SK-N-SH (cell line): ENCODE results near the gene BIRC7. TPM values are rescaled to one million over a fixed set of nuclear protein-coding genes. Genes with fewer than 3 reads are reported as not detected.

Experiments
- CTCF ChIA-PET: fragments of 300-600, 350-600 bp; formaldehyde crosslinking; extraction: SDS; loops from one replicate; lab custom pipeline; 2021; lab: Yijun Ruan, JAX
- POLR2A ChIA-PET: fragments of 350-600 bp; sonication (Branson Sonifier 250); formaldehyde crosslinking; extraction: SDS; loops from one replicate; lab custom pipeline; 2020; ENCODE audit warnings: antibody characterized with exemption, inconsistent platforms; lab: Yijun Ruan, JAX
- DNase-seq: peaks from one replicate; pipeline ENCODE4 v3.0.0; 2012
- H2AFZ ChIP-seq: fragments of 200-600 bp; sonication (generic); 2 replicates; pipeline ENCODE4 v1.8.1; 2016; ENCODE audit warnings: antibody characterized with exemption, mild to moderate bottlenecking, low read depth
- H3F3A ChIP-seq: fragments of 200-600 bp; sonication (generic); replicated peaks from 2 replicates; pipeline ENCODE3; 2016; ENCODE audit warnings: antibody characterized with exemption, mild to moderate bottlenecking; ENCODE audit not compliant: insufficient read depth
- H3K27ac ChIP-seq, 2 experiments: fragments of 200-500 bp in 1 of 2; fragments of 200-600 bp in 1 of 2; sonication (Bioruptor generic) in 1 of 2; sonication (generic), shearing (Covaris generic) in 1 of 2; 2 replicates each; pipeline versions ENCODE4 v1.5.1 to v1.6.1; 2014 to 2016; ENCODE audit warnings: low read depth in 2 of 2, inconsistent platforms in 1 of 2, low read length in 1 of 2, mild to moderate bottlenecking in 1 of 2, mixed read lengths in 1 of 2
- H3K27me3 ChIP-seq: fragments of 200-600 bp; sonication (generic), shearing (Covaris generic); 2 replicates; pipeline ENCODE4 v1.6.1; 2016; ENCODE audit warnings: mixed run types; ENCODE audit not compliant: insufficient read depth
- H3K36me3 ChIP-seq, 2 experiments: fragments of 200-500 bp in 1 of 2; fragments of 200-600 bp in 1 of 2; sonication (Bioruptor generic) in 1 of 2; sonication (generic) in 1 of 2; replicated peaks in 1 of 2; 2 replicates each; pipeline versions ENCODE3 to v1.5.1; 2014 to 2016; ENCODE audit warnings: low read length in 1 of 2, mild to moderate bottlenecking in 1 of 2; ENCODE audit not compliant: insufficient read depth in 2 of 2, control insufficient read depth in 1 of 2
- H3K4me1 ChIP-seq, 2 experiments: fragments of 200-500 bp in 1 of 2; fragments of 200-600 bp in 1 of 2; sonication (Bioruptor generic) in 1 of 2; sonication (generic), shearing (Covaris generic) in 1 of 2; 2 replicates each; pipeline versions ENCODE4 v1.5.1 to v1.6.1; 2014 to 2016; ENCODE audit warnings: low read depth in 1 of 2, low read length in 1 of 2, mixed run types in 1 of 2; ENCODE audit not compliant: insufficient read depth in 2 of 2, control insufficient read depth in 1 of 2
- H3K4me2 ChIP-seq: fragments of 200-600 bp; sonication (generic), shearing (Covaris generic); 2 replicates; pipeline ENCODE4 v1.6.1; 2017; ENCODE audit warnings: mixed run types
- H3K4me3 ChIP-seq, 2 experiments: fragments of 200-500 bp in 1 of 2; fragments of 200-600 bp in 1 of 2; sonication (Bioruptor generic) in 1 of 2; sonication (generic), shearing (Covaris generic) in 1 of 2; 2 replicates each; pipeline versions ENCODE4 v1.5.1 to v1.8.1; 2014 to 2016; ENCODE audit warnings: low read depth in 2 of 2, inconsistent platforms in 1 of 2, low read length in 1 of 2, mild to moderate bottlenecking in 1 of 2, mixed read lengths in 1 of 2, moderate library complexity in 1 of 2
- H3K79me2 ChIP-seq: fragments of 200-600 bp; sonication (generic); 2 replicates; pipeline ENCODE4 v1.8.1; 2017; ENCODE audit warnings: mild to moderate bottlenecking; ENCODE audit not compliant: insufficient read depth
- H3K9ac ChIP-seq: fragments of 200-600 bp; sonication (generic); 2 replicates; pipeline ENCODE4 v1.6.1; 2017; ENCODE audit warnings: mixed run types
- H3K9me2 ChIP-seq: fragments of 200-600 bp; sonication (generic); 2 replicates; pipeline ENCODE4 v1.6.1; 2017; ENCODE audit warnings: mixed run types
- H3K9me3 ChIP-seq: fragments of 200-600 bp; sonication (generic); 2 replicates; pipeline ENCODE4 v1.6.1; 2017; ENCODE audit warnings: mixed run types, mild to moderate bottlenecking, moderate library complexity
- H4K20me1 ChIP-seq: fragments of 200-600 bp; sonication (generic); 2 replicates; pipeline ENCODE4 v1.6.1; 2017; ENCODE audit warnings: mild to moderate bottlenecking, mixed run types; ENCODE audit not compliant: insufficient read depth
- CHD2 ChIP-seq: fragments of 150-350 bp; IDR thresholded peaks from 2 replicates; pipeline ENCODE4 v1.6.1; 2018; ENCODE audit warnings: low read length; ENCODE audit not compliant: partially characterized antibody
- ELF1 ChIP-seq: IDR thresholded peaks from 2 replicates; pipeline ENCODE4 v1.4.0; 2012
- EZH2phosphoT487 ChIP-seq: fragments of 200-600 bp; sonication (generic); IDR thresholded peaks from 2 replicates; pipeline ENCODE4 v1.6.1; 2017; ENCODE audit warnings: low read depth, mixed run types, mild to moderate bottlenecking, antibody characterized with exemption, moderate library complexity, borderline replicate concordance
- FOXJ3 ChIP-seq: sonication (generic); formaldehyde crosslinking; IDR thresholded peaks from 2 replicates; pipeline ENCODE4 v1.5.1; 2020; ENCODE audit warnings: mild to moderate bottlenecking, missing genetic modification reagents
- GABPA ChIP-seq: IDR thresholded peaks from 2 replicates; pipeline ENCODE4 v1.4.0; 2012; ENCODE audit warnings: low read depth, mild to moderate bottlenecking
- MEF2A ChIP-seq: IDR thresholded peaks from 2 replicates; pipeline ENCODE4 v1.4.0; 2012; ENCODE audit warnings: low read depth, borderline replicate concordance
- RAD21 ChIP-seq: IDR thresholded peaks from 2 replicates; pipeline ENCODE4 v1.6.1; 2012; ENCODE audit warnings: mild to moderate bottlenecking, low read length
- RXRA ChIP-seq: IDR thresholded peaks from 2 replicates; pipeline ENCODE4 v1.4.0; 2012; ENCODE audit warnings: low read depth, mild to moderate bottlenecking, borderline replicate concordance
- SMC3 ChIP-seq: IDR thresholded peaks from 2 replicates; pipeline ENCODE4 v1.6.1; 2012; ENCODE audit warnings: low read depth, low read length, improper control_type of control experiment
- TAF1 ChIP-seq: IDR thresholded peaks from 2 replicates; pipeline ENCODE4 v1.6.1; 2012; ENCODE audit warnings: low read depth, mild to moderate bottlenecking, low read length, moderate library complexity, borderline replicate concordance
- TCF12 ChIP-seq: IDR thresholded peaks from 2 replicates; pipeline ENCODE4 v1.4.0; 2012
- TEAD4 ChIP-seq: IDR thresholded peaks from 2 replicates; pipeline ENCODE4 v1.4.0; 2012; ENCODE audit warnings: mild to moderate bottlenecking, borderline replicate concordance; ENCODE audit not compliant: insufficient read depth
- WGBS: methylation state at CpG from one replicate; pipeline ENCODE4 v1.1.6; 2017; ENCODE audit warnings: low lambda C conversion rate; 5-methylcytosine and 5-hydroxymethylcytosine counted together
- polyA plus RNA-seq, 3 experiments: library from polyadenylated mRNA; depleted of rRNA; stranded (reverse); fragments of >200 nt; gene quantifications; 2 replicates each; pipeline ENCODE4 v1.2.3, GENCODE V29; 2012
- TF ChIP-seq, protein P1 (sequence below): IDR thresholded peaks from 2 replicates; pipeline ENCODE4 v1.4.0; 2012; ENCODE audit warnings: low read depth, borderline replicate concordance
- TF ChIP-seq, protein P2 (sequence below): IDR thresholded peaks from 2 replicates; pipeline ENCODE4 v1.4.0; 2012; ENCODE audit warnings: low read depth, borderline replicate concordance
- TF ChIP-seq, protein P3 (sequence below): fragments of 150-350 bp; IDR thresholded peaks from 2 replicates; pipeline ENCODE4 v1.6.1; 2017; ENCODE audit warnings: antibody characterized with exemption, low read length, low read depth, borderline replicate concordance
- TF ChIP-seq, protein P4 (sequence below): fragments of 150-350 bp; IDR thresholded peaks from 2 replicates; pipeline ENCODE4 v1.6.1; 2016; ENCODE audit warnings: mild to moderate bottlenecking, low read depth, low read length

BIRC7 gene
- polyA plus RNA-seq, 1 of the 3 experiments (the other 2 are of a cell fraction) = not detected

DNA sequence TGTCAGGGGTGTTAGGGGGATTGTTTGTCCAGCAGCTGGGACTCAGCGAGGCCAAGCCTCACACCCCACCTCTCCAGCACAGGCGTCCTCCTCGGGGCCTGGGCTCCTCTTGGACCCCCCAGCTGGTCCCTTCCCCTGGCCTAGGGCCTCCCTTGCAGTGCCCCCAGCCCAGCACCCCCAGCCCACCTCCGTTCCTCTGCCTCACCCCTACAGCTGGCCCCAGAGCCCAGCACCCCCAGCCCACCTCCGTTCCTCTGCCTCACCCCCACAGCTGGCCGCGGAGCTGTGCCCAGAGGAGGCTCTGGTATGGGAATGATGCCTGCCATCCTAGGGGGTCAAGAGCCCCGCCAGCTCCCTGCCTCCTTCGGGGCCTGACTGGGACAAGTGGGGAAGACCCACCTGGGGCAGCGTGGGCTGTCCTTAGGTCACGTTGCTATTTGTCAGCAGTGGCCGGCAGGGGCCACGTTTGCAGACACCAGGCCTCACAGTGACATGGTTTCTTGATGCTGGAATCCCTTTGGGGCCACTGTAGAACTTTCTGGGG is 49.3 kb downstream of the BIRC7 start:
- TF ChIP-seq TEAD4 (no peak), TAF1 (no peak), ELF1 (no peak), CHD2 (no peak), MEF2A (no peak), GABPA (no peak), SMC3 (no peak), RAD21 (no peak), RXRA (no peak), FOXJ3 (CRISPR knock-in tag) (no peak), EZH2phosphoT487 (no peak), TCF12 (no peak)
- TF ChIP-seq, protein P1, sequence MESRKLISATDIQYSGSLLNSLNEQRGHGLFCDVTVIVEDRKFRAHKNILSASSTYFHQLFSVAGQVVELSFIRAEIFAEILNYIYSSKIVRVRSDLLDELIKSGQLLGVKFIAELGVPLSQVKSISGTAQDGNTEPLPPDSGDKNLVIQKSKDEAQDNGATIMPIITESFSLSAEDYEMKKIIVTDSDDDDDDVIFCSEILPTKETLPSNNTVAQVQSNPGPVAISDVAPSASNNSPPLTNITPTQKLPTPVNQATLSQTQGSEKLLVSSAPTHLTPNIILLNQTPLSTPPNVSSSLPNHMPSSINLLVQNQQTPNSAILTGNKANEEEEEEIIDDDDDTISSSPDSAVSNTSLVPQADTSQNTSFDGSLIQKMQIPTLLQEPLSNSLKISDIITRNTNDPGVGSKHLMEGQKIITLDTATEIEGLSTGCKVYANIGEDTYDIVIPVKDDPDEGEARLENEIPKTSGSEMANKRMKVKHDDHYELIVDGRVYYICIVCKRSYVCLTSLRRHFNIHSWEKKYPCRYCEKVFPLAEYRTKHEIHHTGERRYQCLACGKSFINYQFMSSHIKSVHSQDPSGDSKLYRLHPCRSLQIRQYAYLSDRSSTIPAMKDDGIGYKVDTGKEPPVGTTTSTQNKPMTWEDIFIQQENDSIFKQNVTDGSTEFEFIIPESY = no peak
- TF ChIP-seq, protein P2, sequence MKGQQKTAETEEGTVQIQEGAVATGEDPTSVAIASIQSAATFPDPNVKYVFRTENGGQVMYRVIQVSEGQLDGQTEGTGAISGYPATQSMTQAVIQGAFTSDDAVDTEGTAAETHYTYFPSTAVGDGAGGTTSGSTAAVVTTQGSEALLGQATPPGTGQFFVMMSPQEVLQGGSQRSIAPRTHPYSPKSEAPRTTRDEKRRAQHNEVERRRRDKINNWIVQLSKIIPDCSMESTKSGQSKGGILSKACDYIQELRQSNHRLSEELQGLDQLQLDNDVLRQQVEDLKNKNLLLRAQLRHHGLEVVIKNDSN = no peak
- TF ChIP-seq, protein P3, sequence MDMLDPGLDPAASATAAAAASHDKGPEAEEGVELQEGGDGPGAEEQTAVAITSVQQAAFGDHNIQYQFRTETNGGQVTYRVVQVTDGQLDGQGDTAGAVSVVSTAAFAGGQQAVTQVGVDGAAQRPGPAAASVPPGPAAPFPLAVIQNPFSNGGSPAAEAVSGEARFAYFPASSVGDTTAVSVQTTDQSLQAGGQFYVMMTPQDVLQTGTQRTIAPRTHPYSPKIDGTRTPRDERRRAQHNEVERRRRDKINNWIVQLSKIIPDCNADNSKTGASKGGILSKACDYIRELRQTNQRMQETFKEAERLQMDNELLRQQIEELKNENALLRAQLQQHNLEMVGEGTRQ = no peak
- TF ChIP-seq, protein P4, sequence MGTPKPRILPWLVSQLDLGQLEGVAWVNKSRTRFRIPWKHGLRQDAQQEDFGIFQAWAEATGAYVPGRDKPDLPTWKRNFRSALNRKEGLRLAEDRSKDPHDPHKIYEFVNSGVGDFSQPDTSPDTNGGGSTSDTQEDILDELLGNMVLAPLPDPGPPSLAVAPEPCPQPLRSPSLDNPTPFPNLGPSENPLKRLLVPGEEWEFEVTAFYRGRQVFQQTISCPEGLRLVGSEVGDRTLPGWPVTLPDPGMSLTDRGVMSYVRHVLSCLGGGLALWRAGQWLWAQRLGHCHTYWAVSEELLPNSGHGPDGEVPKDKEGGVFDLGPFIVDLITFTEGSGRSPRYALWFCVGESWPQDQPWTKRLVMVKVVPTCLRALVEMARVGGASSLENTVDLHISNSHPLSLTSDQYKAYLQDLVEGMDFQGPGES = no peak
- TF ChIP-seq, all 33 proteins: peak for 0
- Histone ChIP-seq H3K9ac (no peak overlapping the region), H4K20me1 (peaks cover 4% of the 10 kb centered on the region; the same call in 1 of the 2 replicates), H3K4me2 (no peak overlapping the region), H3F3A (no peaks in the 10 kb centered on the region), H3K9me2 (no peaks in the 10 kb centered on the region), H3K27ac (no peak overlapping the region), H3K9me3 (no peaks in the 10 kb centered on the region), H3K4me3 (no peak overlapping the region), H3K36me3 (peaks cover 2 to 85% of the 10 kb centered on the region in 2 experiments), H3K79me2 (peaks cover 3% of the 10 kb centered on the region; the same call in 1 of the 2 replicates), H3K4me1 (no peaks in the 10 kb centered on the region), H2AFZ (no peak overlapping the region), H3K27me3 (no peaks in the 10 kb centered on the region)
- WGBS = 95% methylated on average over 2 of the region's 13 CpGs
- DNase-seq = no peak
- CTCF ChIA-PET = interaction anchor here (0.6 to 1.5 kb wide), 2 partner anchors 25 to 97 kb away, joined by 3 read pairs; no protein-coding TSS in a partner anchor
- POLR2A ChIA-PET = interaction anchor here (1.2 kb wide), 1 partner anchor 13 kb away, joined by 5 read pairs; the partner anchor contains the start of gene ARFGAP1
